Measurements from ENCODE around the gene MCCC2. TPM values are rescaled to one million over a fixed set of nuclear protein-coding genes. Genes with fewer than 3 reads are reported as not detected.

MCCC2 gene
- total RNA-seq, 2 donors from 2014 or later = 42.4 to 48.4 TPM

- no peaks in the 10 kb centered on the region for H3K4me1 ChIP-seq (ENCODE audit: control insufficient read depth, insufficient read depth, low read length)
- Mint-ChIP-seq H3K36me3 (ENCODE audit: low read depth) (no peaks in the 10 kb centered on the region), H3K4me1 (peaks cover 8% of the 10 kb centered on the region), H3K4me3 (no peak overlapping the region), H3K27ac (no peak overlapping the region), H3K27me3 (ENCODE audit: insufficient read depth) (peaks cover 13% of the 10 kb centered on the region), H3K9me3 (no peaks in the 10 kb centered on the region)
- TF ChIP-seq CTCF (conservative IDR thresholded peaks at IDR 0.05) = no peak
- no peak for DNase-seq
- H3K27ac ChIP-seq (ENCODE audit: low read depth, low read length) = no peak overlapping the region
- peaks cover under 1% of the 10 kb centered on the region for H3K27me3 ChIP-seq (ENCODE audit: control insufficient read depth, insufficient read depth, low read length, poor library complexity, severe bottlenecking)
- no peak overlapping the region for H3K4me3 ChIP-seq (ENCODE audit: low read length)
- no peak overlapping the region for H3K9ac ChIP-seq (ENCODE audit: extremely low read depth, low read length, poor library complexity, severe bottlenecking)
- no peaks in the 10 kb centered on the region for H3K9me3 ChIP-seq (ENCODE audit: control insufficient read depth, low read length)
- H3K36me3 ChIP-seq (ENCODE audit: control insufficient read depth, insufficient read depth, low read length) = no peaks in the 10 kb centered on the region
Observed at GRCh38 chr5:71700803-71701202, 113.7 kb downstream of the MCCC2 start.

DNA sequence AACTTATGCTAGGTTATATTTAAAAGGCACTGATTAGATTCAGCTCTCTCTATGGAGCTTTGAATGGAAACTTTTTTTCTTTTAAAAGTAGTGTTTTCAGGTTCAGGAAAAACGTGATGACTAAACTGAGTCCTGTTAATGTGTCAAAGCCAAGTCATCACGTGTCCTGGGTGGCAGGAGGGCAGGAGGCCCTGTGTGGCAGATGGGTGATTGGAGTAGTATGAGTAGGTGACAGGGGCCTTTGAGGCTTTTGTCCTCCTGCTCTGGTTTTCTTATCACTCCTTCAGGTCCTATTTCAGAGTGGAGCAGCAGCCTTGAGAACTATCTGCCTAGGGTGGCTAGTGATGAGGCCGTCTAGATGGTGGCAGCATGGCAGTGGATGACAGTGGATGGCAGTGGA, 114.3 kb downstream of the MCCC2 start:
- no peaks in the 10 kb centered on the region for H3K9me3 Mint-ChIP-seq
- no peak overlapping the region for H3K27ac Mint-ChIP-seq
- Histone ChIP-seq H3K9ac (ENCODE audit: extremely low read depth, low read length, poor library complexity, severe bottlenecking) (no peak overlapping the region), H3K27ac (ENCODE audit: low read depth, low read length) (no peak overlapping the region), H3K4me3 (ENCODE audit: low read length) (no peak overlapping the region), H3K4me1 (ENCODE audit: control insufficient read depth, insufficient read depth, low read length) (no peaks in the 10 kb centered on the region), H3K36me3 (ENCODE audit: control insufficient read depth, insufficient read depth, low read length) (no peaks in the 10 kb centered on the region), H3K9me3 (ENCODE audit: control insufficient read depth, low read length) (no peaks in the 10 kb centered on the region), H3K27me3 (ENCODE audit: control insufficient read depth, insufficient read depth, low read length, poor library complexity, severe bottlenecking) (peaks cover 6% of the 10 kb centered on the region)
- DNase-seq = no peak
- no peak overlapping the region for H3K4me3 Mint-ChIP-seq
- peaks cover 19% of the 10 kb centered on the region for H3K27me3 Mint-ChIP-seq (ENCODE audit: insufficient read depth)
- H3K36me3 Mint-ChIP-seq (ENCODE audit: low read depth) = no peaks in the 10 kb centered on the region
- H3K4me1 Mint-ChIP-seq = peaks cover 8% of the 10 kb centered on the region
- WGBS, 2 experiments (ENCODE audit: insufficient coverage in 1 of 2, insufficient read length in 1 of 2) = 82 to 100% methylated on average over 1 to 3 of the region's 3 CpGs
- no peak for TF ChIP-seq CTCF (conservative IDR thresholded peaks at IDR 0.05)

DNA sequence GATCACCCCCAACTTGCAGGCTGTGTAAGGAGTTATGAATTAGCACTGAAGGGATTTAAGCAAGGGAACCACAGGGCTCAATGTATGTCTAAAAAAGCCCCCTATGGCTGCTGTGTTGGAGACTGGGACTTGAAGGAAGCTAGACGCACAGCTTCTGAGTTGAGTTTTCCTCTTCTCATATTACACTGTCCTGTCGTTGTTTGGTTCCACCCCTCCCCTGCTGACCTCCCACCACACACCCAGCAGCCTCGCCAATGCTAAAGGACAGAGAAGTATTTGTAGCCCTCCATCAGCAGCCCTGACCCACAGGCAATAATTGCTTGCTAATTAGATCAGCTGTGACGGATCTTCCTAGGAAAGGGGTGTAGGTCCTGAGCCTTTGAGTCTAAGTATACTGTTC, 116.8 kb downstream of the MCCC2 start:
- H3K36me3 Mint-ChIP-seq (ENCODE audit: low read depth) = no peaks in the 10 kb centered on the region

More for the DNA sequence above, 116.8 kb downstream of the MCCC2 start:
- Mint-ChIP-seq H3K4me1 (peaks cover 22% of the 10 kb centered on the region), H3K4me3 (no peak overlapping the region), H3K27ac (peak overlapping the region; percentile 14), H3K9me3 (no peaks in the 10 kb centered on the region), H3K27me3 (ENCODE audit: insufficient read depth) (peaks cover 35% of the 10 kb centered on the region)
- Histone ChIP-seq H3K4me3 (ENCODE audit: low read length) (no peak overlapping the region), H3K27me3 (ENCODE audit: control insufficient read depth, insufficient read depth, low read length, poor library complexity, severe bottlenecking) (peaks cover 15% of the 10 kb centered on the region), H3K27ac (ENCODE audit: low read depth, low read length) (no peak overlapping the region), H3K36me3 (ENCODE audit: control insufficient read depth, insufficient read depth, low read length) (no peaks in the 10 kb centered on the region), H3K9ac (ENCODE audit: extremely low read depth, low read length, poor library complexity, severe bottlenecking) (no peak overlapping the region), H3K4me1 (ENCODE audit: control insufficient read depth, insufficient read depth, low read length) (no peaks in the 10 kb centered on the region), H3K9me3 (ENCODE audit: control insufficient read depth, low read length) (no peaks in the 10 kb centered on the region)
- no peak for DNase-seq
- TF ChIP-seq CTCF (conservative IDR thresholded peaks at IDR 0.05) = no peak
- 34 to 41% methylated on average over 3 to 4 of the region's 4 CpGs for WGBS, 2 experiments (ENCODE audit: insufficient coverage in 1 of 2, insufficient read length in 1 of 2)

Measured in endodermal cell (in vitro differentiated cells).